ENCODE data around the gene RPL36. TPM values are rescaled to one million over a fixed set of nuclear protein-coding genes. Genes with fewer than 3 reads are reported as not detected.

Gene RPL36
- total RNA-seq, 4 donors from 2014 or later, result 617 to 960 (median 857) TPM

GRCh38 chr19:5648464-5648863 lies 41.6 kb upstream of the RPL36 start:
- TF ChIP-seq CTCF (IDR thresholded peaks at IDR 0.05; ENCODE audit: low read depth), result no peak

GRCh38 chr19:5651361-5651760 lies 38.7 kb upstream of the RPL36 start:
- no peak for TF ChIP-seq CTCF (IDR thresholded peaks at IDR 0.05; ENCODE audit: low read depth)

DNA sequence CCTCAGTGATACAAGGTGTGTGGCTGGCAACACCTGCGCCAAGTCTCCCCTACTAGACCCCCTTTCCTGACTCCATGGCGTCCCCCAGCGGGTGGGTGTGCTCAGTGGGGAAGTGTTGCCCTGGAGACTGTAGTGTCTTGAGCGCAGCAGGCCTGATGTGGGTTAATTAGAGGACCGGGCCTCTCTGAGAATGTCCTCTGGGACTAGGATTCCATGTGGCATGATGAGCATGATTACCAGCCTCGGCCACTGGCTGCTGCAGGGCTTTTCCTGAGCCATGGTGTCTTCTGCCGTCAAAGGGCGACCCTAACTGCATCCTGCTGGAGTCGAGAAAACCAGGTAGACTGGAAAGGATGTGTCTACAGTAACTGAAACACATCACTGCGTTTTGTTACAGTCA lies 37.8 kb upstream of the RPL36 start:
- no peak for TF ChIP-seq CTCF (IDR thresholded peaks at IDR 0.05; ENCODE audit: low read depth)

- TF ChIP-seq CTCF (IDR thresholded peaks at IDR 0.05; ENCODE audit: low read depth), result no peak
Observed at GRCh38 chr19:5654931-5655330, 35.2 kb upstream of the RPL36 start.

DNA sequence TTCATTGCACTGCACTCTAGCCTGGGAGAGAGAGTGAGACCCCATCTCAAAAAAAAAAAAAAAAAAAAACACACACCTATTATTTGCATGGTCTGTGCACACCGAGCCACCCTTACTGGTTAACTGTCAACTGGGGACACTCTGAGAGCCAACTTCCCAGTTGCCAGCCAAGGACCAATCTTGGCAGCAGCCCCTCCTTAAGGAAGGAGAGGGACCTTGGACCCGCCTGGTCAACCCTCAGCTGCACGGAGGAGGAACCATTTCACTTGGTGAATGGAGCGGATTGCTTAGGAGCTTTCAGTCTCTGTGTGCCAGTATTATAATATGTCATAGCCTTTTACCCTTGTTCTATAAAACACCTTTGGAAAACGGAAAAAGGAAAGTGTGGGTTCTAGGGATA lies 34.7 kb upstream of the RPL36 start:
- no peak for TF ChIP-seq CTCF (IDR thresholded peaks at IDR 0.05; ENCODE audit: low read depth)

- no peak for TF ChIP-seq CTCF (IDR thresholded peaks at IDR 0.05; ENCODE audit: low read depth)
Observed at GRCh38 chr19:5661483-5661882, 28.6 kb upstream of the RPL36 start.

- TF ChIP-seq CTCF (IDR thresholded peaks at IDR 0.05; ENCODE audit: low read depth), result no peak
Observed at GRCh38 chr19:5663904-5664303, 26.2 kb upstream of the RPL36 start.
